Stomach (tissue), 4 donors: ENCODE results near the gene TNNC1.

Source experiments
- CTCF ChIP-seq, 7 experiments: fragments of 450-650 bp in 4 of 7; fragments of 200-600 bp in 3 of 7; sonication (generic) in 3 of 7; IDR thresholded peaks; one replicate each; pipeline ENCODE4 v1.5.1; 2016 to 2019; ENCODE audit warnings: antibody characterized with exemption in 7 of 7, control low read depth in 2 of 7, mild to moderate bottlenecking in 1 of 7
- EP300 ChIP-seq: sonication (generic); formaldehyde crosslinking; IDR thresholded peaks from one replicate; pipeline ENCODE4 v1.6.1; 2017; ENCODE audit warnings: antibody characterized with exemption
- POLR2A ChIP-seq, 4 donors: fragments of 450-650 bp; IDR thresholded peaks; one replicate each; pipeline ENCODE4 v1.6.1; 2016; ENCODE audit warnings: antibody characterized with exemption in 4 of 4, control low read depth in 2 of 4, mild to moderate bottlenecking in 1 of 4, moderate library complexity in 1 of 4
- POLR2AphosphoS5 ChIP-seq, 3 donors: sonication (generic); formaldehyde crosslinking; IDR thresholded peaks; one replicate each; pipeline ENCODE4 v1.6.1; 2016; ENCODE audit warnings: antibody characterized with exemption in 3 of 3

- TF ChIP-seq CTCF (IDR thresholded peaks at IDR 0.05), result no peak
- TF ChIP-seq POLR2A (IDR thresholded peaks at IDR 0.05), result no peak
- no peak for TF ChIP-seq POLR2AphosphoS5 (IDR thresholded peaks at IDR 0.05)
- TF ChIP-seq EP300, result no peak
Observed at GRCh38 chr3:52490939-52491526, 37.2 kb upstream of the TNNC1 start.
